LNCaP clone FGC (cell line): Measurements from ENCODE around the gene CLDN34.

Source experiments
- DNase-seq: peaks from one replicate; pipeline ENCODE4 v3.0.0-alpha.2; 2011; ENCODE audit warnings: low read depth
- H3K4me3 ChIP-seq: 2 replicates; pipeline ENCODE4 v1.5.1; 2011; ENCODE audit warnings: mild to moderate bottlenecking, low read depth, low read length, control low read depth
- CTCF ChIP-seq: IDR thresholded peaks from 2 replicates; pipeline ENCODE4 v1.5.1; 2012; ENCODE audit warnings: mild to moderate bottlenecking; ENCODE audit not compliant: control insufficient read depth, insufficient read depth; ENCODE audit errors: extremely low read depth

Gene CLDN34

GRCh38 chrX:10017872-10018271 lies 50.7 kb downstream of the CLDN34 start:
- peak; percentile 49 for DNase-seq
- 0 out of 2 replicates have a peak, but pooled peaks have one; percentile 7 for TF ChIP-seq CTCF
- no peak overlapping the region for H3K4me3 ChIP-seq
